Tibial artery (tissue), 4 donors: ENCODE measurements around the gene EHBP1L1.

Experiments
- DNase-seq, 2 donors: peaks; one replicate each; pipeline ENCODE4 v3.0.0-alpha.2; 2019
- H3K27ac ChIP-seq, 2 donors: fragments of 200-600 bp; sonication (generic) in 1 of 2; 1 replicate in 1 of 2; 2 replicates in 1 of 2; pipeline ENCODE4 v1.5.1; 2018 to 2019; ENCODE audit warnings: mild to moderate bottlenecking in 1 of 2
- H3K27me3 ChIP-seq, 2 donors: fragments of 200-600 bp; sonication (generic) in 1 of 2; one replicate each; pipeline versions ENCODE4 v1.5.1 to v1.6.0; 2016 to 2019
- H3K36me3 ChIP-seq, 3 donors: fragments of 200-600 bp; sonication (generic) in 2 of 3; one replicate each; pipeline ENCODE4 v1.5.1; 2016 to 2019; ENCODE audit warnings: mild to moderate bottlenecking in 2 of 3
- H3K4me1 ChIP-seq, 4 donors: fragments of 200-600 bp; sonication (generic) in 2 of 4; 1 replicate in 3 of 4; 2 replicates in 1 of 4; pipeline ENCODE4 v1.5.1; 2016 to 2019
- H3K4me3 ChIP-seq, 2 donors: fragments of 200-600 bp; sonication (generic) in 1 of 2; 1 replicate in 1 of 2; 2 replicates in 1 of 2; pipeline ENCODE4 v1.5.1; 2018 to 2019; ENCODE audit warnings: mild to moderate bottlenecking in 2 of 2
- H3K9me3 ChIP-seq, 3 donors: fragments of 200-600 bp; sonication (generic) in 1 of 3; one replicate each; pipeline ENCODE4 v1.5.1; 2016 to 2019
- intact Hi-C: fragments of 100-400 bp; cut with DNase I; formaldehyde crosslinking; loops from one replicate; pipeline ENCODE4 v1.15.0; 2023; ENCODE audit warnings: low total_unique reads
- TF ChIP-seq, protein P1 (sequence below), 2 experiments: fragments of 200-600 bp in 1 of 2; fragments of 450-650 bp in 1 of 2; IDR thresholded peaks; one replicate each; pipeline ENCODE4 v1.5.1; 2017 to 2019; ENCODE audit warnings: antibody characterized with exemption in 2 of 2, mild to moderate bottlenecking in 1 of 2, moderate library complexity in 1 of 2

EHBP1L1 gene

DNA sequence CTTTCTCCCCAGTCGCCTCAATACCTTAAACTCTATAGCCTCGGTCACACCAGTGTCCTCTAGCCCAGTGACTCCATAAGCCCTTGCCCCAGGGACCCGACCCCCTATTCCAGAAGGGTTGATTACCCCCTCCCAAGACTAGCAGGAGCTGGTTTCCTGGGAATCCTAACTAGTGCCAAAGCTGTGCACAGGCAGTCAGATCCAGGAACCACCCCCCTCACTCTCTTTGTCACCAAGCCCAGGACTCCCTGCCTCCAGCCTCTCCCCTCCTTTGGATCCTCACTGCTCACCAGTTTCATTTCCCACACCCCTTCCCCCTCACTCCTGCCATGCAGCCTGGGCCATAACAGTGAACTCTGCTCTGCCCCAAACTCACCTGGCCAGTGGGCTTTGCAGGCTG, 27.5 kb upstream of the EHBP1L1 start:
- Histone ChIP-seq H3K27me3 (no peaks in the 10 kb centered on the region), H3K27ac (no peak overlapping the region), H3K36me3 (peaks cover 0 to 95% (median 53%) of the 10 kb centered on the region in 3 donors), H3K9me3 (no peaks in the 10 kb centered on the region), H3K4me1 (peaks cover 0 to 7% (median 4%) of the 10 kb centered on the region in 4 donors), H3K4me3 (no peak overlapping the region)
- DNase-seq, result no peak
- TF ChIP-seq, protein P1, sequence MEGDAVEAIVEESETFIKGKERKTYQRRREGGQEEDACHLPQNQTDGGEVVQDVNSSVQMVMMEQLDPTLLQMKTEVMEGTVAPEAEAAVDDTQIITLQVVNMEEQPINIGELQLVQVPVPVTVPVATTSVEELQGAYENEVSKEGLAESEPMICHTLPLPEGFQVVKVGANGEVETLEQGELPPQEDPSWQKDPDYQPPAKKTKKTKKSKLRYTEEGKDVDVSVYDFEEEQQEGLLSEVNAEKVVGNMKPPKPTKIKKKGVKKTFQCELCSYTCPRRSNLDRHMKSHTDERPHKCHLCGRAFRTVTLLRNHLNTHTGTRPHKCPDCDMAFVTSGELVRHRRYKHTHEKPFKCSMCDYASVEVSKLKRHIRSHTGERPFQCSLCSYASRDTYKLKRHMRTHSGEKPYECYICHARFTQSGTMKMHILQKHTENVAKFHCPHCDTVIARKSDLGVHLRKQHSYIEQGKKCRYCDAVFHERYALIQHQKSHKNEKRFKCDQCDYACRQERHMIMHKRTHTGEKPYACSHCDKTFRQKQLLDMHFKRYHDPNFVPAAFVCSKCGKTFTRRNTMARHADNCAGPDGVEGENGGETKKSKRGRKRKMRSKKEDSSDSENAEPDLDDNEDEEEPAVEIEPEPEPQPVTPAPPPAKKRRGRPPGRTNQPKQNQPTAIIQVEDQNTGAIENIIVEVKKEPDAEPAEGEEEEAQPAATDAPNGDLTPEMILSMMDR (IDR thresholded peaks at IDR 0.05), result no peak
- intact Hi-C loops, result no loop called here

DNA sequence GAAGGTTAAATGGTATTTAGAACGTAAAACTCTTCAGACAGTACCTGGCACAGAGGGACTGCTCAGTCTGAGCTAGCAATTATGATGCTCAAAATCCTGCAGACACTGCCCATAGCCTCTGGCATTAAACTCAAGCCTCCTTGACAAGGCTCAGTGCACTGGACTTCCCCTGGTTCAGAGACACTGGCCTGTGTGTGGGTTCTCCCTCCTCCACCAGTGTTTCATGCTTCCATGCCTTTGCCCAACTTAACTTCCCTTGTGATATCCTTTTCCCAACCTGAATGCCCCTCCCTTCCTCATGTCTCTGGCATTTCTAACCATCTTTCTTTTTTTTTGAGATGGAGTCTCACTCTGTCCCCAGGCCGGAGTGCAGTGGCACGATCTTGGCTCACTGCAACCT, 26.8 kb upstream of the EHBP1L1 start:
- no peak for DNase-seq
- Histone ChIP-seq H3K4me1 (peaks cover 0 to 14% (median 9%) of the 10 kb centered on the region in 4 donors), H3K27me3 (no peaks in the 10 kb centered on the region), H3K9me3 (no peaks in the 10 kb centered on the region), H3K4me3 (no peak overlapping the region), H3K36me3 (peaks cover 0 to 95% (median 54%) of the 10 kb centered on the region in 3 donors), H3K27ac (no peak overlapping the region)
- TF ChIP-seq, protein P1 (IDR thresholded peaks at IDR 0.05), result no peak
- intact Hi-C loops, result no loop called here

DNA sequence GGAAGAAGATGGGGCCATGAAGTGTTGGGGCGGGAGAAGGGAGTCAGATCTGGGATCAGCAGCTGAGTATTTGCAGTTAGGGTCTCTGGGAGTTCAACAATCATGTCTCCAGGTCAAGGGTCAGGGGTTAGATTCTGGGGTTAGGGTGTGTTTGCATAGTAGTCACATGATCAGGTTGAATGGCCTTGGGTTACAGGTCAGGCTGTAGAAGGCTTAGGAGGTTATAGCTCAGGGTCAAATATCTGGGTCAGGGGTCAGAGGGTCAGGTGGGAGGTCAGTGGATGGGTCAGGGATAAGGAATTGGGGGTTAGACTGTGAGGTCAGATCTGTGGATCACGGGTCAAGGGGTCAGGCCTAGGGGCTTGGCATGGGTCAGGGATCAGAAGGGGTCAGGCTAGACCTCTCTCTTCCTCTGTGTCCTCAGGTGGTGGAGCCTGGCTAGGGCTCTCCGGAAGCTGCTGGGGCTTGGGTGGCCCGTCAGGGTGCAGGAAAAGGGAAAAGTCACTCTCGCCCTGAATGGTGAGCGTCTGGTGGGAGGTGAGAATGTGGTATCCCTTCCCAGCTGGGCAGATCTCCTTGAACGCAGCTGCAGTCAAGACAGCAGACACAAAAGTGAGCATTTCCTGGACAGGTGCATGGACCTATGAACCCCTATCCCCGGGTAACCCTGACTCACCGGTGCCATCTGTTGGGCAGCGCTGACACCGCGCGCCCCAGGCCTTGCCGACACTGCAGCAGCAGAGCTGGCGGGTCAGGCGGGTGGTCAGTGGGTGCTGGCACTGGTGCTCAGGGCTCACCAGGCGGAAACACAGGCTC, 24.1 kb upstream of the EHBP1L1 start:
- Histone ChIP-seq H3K27me3 (no peaks in the 10 kb centered on the region), H3K4me3 (no peak overlapping the region), H3K4me1 (peaks cover 0 to 36% (median 33%) of the 10 kb centered on the region in 4 donors), H3K36me3 (peaks cover 0 to 69% (median 44%) of the 10 kb centered on the region in 3 donors), H3K9me3 (no peaks in the 10 kb centered on the region), H3K27ac (no peak overlapping the region)
- TF ChIP-seq, protein P1 (IDR thresholded peaks at IDR 0.05), result peak; percentile 23 to 41
- intact Hi-C loops, result no loop called here
- DNase-seq, result no peak

DNA sequence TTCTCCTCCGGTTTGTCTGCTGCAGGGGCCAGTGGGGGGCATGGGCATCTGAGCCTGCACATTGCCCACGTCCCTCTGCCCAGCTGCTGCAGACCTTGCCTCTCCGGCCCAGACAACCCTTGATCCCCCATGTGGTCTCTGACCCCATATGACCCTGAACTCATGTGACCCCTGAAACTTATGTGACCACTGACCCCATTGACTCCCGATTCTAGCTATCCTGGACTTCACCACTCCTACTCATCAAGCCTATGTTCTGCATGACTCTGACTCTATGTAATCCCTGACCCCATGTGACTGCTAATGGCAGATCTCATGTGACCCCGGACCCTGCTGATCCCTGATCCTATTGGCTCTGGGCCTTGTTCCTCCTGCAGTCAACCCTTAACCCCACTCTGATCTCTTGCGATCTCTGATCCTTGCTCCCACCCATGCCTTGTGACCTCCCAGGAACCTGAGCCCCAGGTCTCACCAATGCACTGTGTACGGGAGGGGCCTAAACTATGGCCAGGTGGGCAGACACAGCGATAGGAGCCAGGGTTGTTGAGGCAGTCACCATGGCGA, 23.4 kb upstream of the EHBP1L1 start:
- TF ChIP-seq, protein P1 (IDR thresholded peaks at IDR 0.05), result no peak
- no peak overlapping the region for H3K27ac ChIP-seq

DNA sequence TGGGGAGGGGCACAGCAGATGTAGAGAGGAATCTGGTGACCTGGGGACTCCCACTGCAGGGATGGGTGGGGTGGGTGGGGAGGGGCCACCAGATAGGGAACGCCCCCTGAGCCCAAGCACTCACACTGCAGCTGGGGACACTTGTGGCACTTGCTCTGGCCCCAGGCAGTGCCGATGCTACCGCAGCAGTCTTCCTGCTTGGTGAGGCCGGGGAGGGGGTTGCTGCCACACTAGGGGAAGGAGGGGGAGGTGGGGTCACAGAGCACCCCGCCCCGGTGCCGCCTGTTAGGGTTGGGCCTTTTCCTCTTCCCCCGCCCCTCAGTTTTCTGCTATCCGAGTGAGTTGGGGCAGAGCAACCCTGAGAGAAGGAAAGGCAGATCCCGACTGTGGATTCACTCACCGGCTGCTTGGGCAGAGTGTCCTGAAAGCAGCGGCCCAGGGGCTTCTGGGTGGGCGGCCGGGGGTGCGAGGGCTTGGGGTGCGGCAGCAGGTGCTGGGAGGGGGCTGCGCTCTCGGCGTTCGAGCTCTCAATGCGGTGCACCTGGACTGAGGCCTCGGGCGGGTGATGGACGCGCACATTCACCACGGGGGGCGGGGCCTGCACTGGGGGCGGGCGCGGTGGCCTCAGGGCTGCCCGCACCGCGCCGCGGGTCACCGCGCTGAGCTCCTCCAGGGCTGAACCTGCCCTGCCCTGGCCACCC, 22.4 kb upstream of the EHBP1L1 start:
- Histone ChIP-seq H3K27ac (peak overlapping the region; percentile 96 to 98), H3K36me3 (peaks cover 0 to 53% (median 33%) of the 10 kb centered on the region in 3 donors), H3K9me3 (no peaks in the 10 kb centered on the region), H3K27me3 (no peaks in the 10 kb centered on the region), H3K4me1 (peaks cover 0 to 42% (median 38%) of the 10 kb centered on the region in 4 donors), H3K4me3 (no peak overlapping the region)
- TF ChIP-seq, protein P1 (IDR thresholded peaks at IDR 0.05), result no peak
- no peak for DNase-seq
- intact Hi-C loops, result no loop called here

More for the DNA sequence above, 23.4 kb upstream of the EHBP1L1 start:
- no peak for DNase-seq
- Histone ChIP-seq H3K4me1 (peaks cover 0 to 42% (median 37%) of the 10 kb centered on the region in 4 donors), H3K36me3 (peaks cover 0 to 63% (median 38%) of the 10 kb centered on the region in 3 donors), H3K27me3 (no peaks in the 10 kb centered on the region), H3K9me3 (no peaks in the 10 kb centered on the region), H3K4me3 (no peak overlapping the region)
- intact Hi-C loops, result no loop called here
